H1 (cell line): ENCODE data around the gene AATK. TPM values are rescaled to one million over a fixed set of nuclear protein-coding genes. Genes with fewer than 3 reads are reported as not detected.

Source experiments
- CTCF ChIA-PET: fragments of 300-600 bp; sonication (Branson Sonifier 250); formaldehyde crosslinking; loops from one replicate; lab custom pipeline; 2021; ENCODE audit not compliant: partially characterized antibody; lab: Charles Lee
- POLR2A ChIA-PET: fragments of 300-600 bp; sonication (Branson Sonifier 250); formaldehyde crosslinking; loops from one replicate; lab custom pipeline; 2021; ENCODE audit warnings: inconsistent platforms; ENCODE audit not compliant: partially characterized antibody; lab: Charles Lee
- DNase-seq, 2 experiments: peaks; one replicate each; pipeline versions ENCODE4 v3.0.0 to v3.0.0-alpha.2; 2010 to 2022; ENCODE audit warnings: low spot score in 2 of 2, low read depth in 1 of 2, mixed read lengths in 1 of 2
- FAIRE-seq: peaks from 2 replicates; lab custom pipeline; 2011; peaks lifted over from hg19 to GRCh38; lab: Jason Lieb, UNC
- H2AFZ ChIP-seq: 2 replicates; pipeline ENCODE4 v1.8.1; 2012; ENCODE audit warnings: low read length, inconsistent platforms
- H2AK5ac ChIP-seq: 2 replicates; pipeline ENCODE4 v1.6.1; 2013; ENCODE audit warnings: low read depth, low read length
- H2BK120ac ChIP-seq: replicated peaks from 2 replicates; pipeline ENCODE3; 2013; ENCODE audit warnings: low read depth, low read length, inconsistent platforms
- H2BK12ac ChIP-seq: 2 replicates; pipeline ENCODE4 v1.6.1; 2013; ENCODE audit warnings: low read depth, low read length
- H2BK15ac ChIP-seq: 2 replicates; pipeline ENCODE4 v1.6.1; 2013; ENCODE audit warnings: low read length
- H2BK20ac ChIP-seq: 2 replicates; pipeline ENCODE4 v1.6.1; 2013; ENCODE audit warnings: low read length
- H2BK5ac ChIP-seq: 2 replicates; pipeline ENCODE4 v1.6.1; 2013; ENCODE audit warnings: low read depth, low read length
- H3K14ac ChIP-seq: 2 replicates; pipeline ENCODE4 v1.6.1; 2013; ENCODE audit warnings: inconsistent platforms; ENCODE audit not compliant: insufficient read length
- H3K18ac ChIP-seq: 2 replicates; pipeline ENCODE4 v1.6.1; 2013; ENCODE audit warnings: low read length; ENCODE audit errors: extremely low read depth
- H3K23ac ChIP-seq: 2 replicates; pipeline ENCODE4 v1.6.1; 2013; ENCODE audit warnings: inconsistent platforms; ENCODE audit not compliant: insufficient read length
- H3K23me2 ChIP-seq: 2 replicates; pipeline ENCODE4 v1.6.1; 2013; ENCODE audit warnings: low read depth, low read length
- H3K27ac ChIP-seq: 2 replicates; pipeline ENCODE4 v1.6.1; 2011; ENCODE audit warnings: low read depth, low read length, inconsistent platforms
- H3K27me3 ChIP-seq, 4 experiments: replicated peaks in 1 of 4; 1 replicate in 1 of 4; 2 replicates in 3 of 4; pipeline versions ENCODE4 v1.6.1 to v1.8.1; 2011 to 2013; ENCODE audit warnings: low read length in 3 of 4, mild to moderate bottlenecking in 3 of 4, inconsistent platforms in 2 of 4, mixed read lengths in 2 of 4, moderate library complexity in 1 of 4; ENCODE audit not compliant: control insufficient read depth in 3 of 4, insufficient read depth in 3 of 4; ENCODE audit errors: extremely low read depth in 1 of 4
- H3K36me3 ChIP-seq, 4 experiments: 2 replicates each; pipeline versions ENCODE4 v1.6.1 to v1.8.1; 2011 to 2013; ENCODE audit warnings: mild to moderate bottlenecking in 4 of 4, low read length in 3 of 4, moderate library complexity in 2 of 4, control low read depth in 1 of 4, inconsistent platforms in 1 of 4; ENCODE audit not compliant: insufficient read depth in 4 of 4, control insufficient read depth in 2 of 4
- H3K4ac ChIP-seq: replicated peaks from 2 replicates; pipeline ENCODE3; 2013; ENCODE audit warnings: low read length, low read depth, mixed read lengths, inconsistent platforms; ENCODE audit not compliant: insufficient read length
- H3K4me1 ChIP-seq, 4 experiments: replicated peaks in 1 of 4; 1 replicate in 1 of 4; 2 replicates in 3 of 4; pipeline versions ENCODE4 v1.6.1 to v1.8.1; 2011 to 2013; ENCODE audit warnings: low read length in 3 of 4, inconsistent platforms in 2 of 4, mixed read lengths in 1 of 4; ENCODE audit not compliant: insufficient read depth in 4 of 4, control insufficient read depth in 3 of 4
- H3K4me2 ChIP-seq, 2 experiments: 2 replicates each; pipeline versions ENCODE4 v1.6.1 to v1.8.1; 2011 to 2013; ENCODE audit warnings: low read depth in 2 of 2, low read length in 2 of 2, control low read depth in 1 of 2, inconsistent platforms in 1 of 2, mild to moderate bottlenecking in 1 of 2; ENCODE audit not compliant: insufficient read depth in 1 of 2
- H3K4me3 ChIP-seq, 4 experiments: fragments of 200-600, 300-600 bp in 1 of 4; sonication (generic), shearing (Covaris generic), sonication (Bioruptor Twin) in 1 of 4; 2 replicates each; pipeline versions ENCODE4 v1.5.1 to v1.8.1; 2011 to 2016; ENCODE audit warnings: low read length in 4 of 4, low read depth in 3 of 4, control low read depth in 2 of 4, inconsistent platforms in 2 of 4, mild to moderate bottlenecking in 2 of 4, mixed read lengths in 1 of 4, moderate library complexity in 1 of 4; ENCODE audit not compliant: insufficient read depth in 2 of 4; ENCODE audit errors: extremely low read depth in 1 of 4
- H3K56ac ChIP-seq: replicated peaks from 2 replicates; pipeline ENCODE3; 2013; ENCODE audit warnings: low read depth, mild to moderate bottlenecking, mixed read lengths, low read length, inconsistent platforms; ENCODE audit not compliant: insufficient read length
- H3K79me1 ChIP-seq: 2 replicates; pipeline ENCODE4 v1.6.1; 2013; ENCODE audit warnings: low read depth, low read length, control low read depth
- H3K79me2 ChIP-seq, 2 experiments: 2 replicates each; pipeline versions ENCODE4 v1.6.1 to v1.8.1; 2012 to 2013; ENCODE audit warnings: low read length in 2 of 2, mild to moderate bottlenecking in 2 of 2, inconsistent platforms in 1 of 2; ENCODE audit not compliant: insufficient read depth in 2 of 2, control insufficient read depth in 1 of 2
- H3K9ac ChIP-seq, 4 experiments: replicated peaks in 1 of 4; 1 replicate in 1 of 4; 2 replicates in 3 of 4; pipeline versions ENCODE4 v1.6.1 to v1.8.1; 2011 to 2013; ENCODE audit warnings: low read depth in 3 of 4, low read length in 3 of 4, control low read depth in 2 of 4, mild to moderate bottlenecking in 2 of 4, moderate library complexity in 2 of 4, inconsistent platforms in 1 of 4; ENCODE audit errors: extremely low read depth in 1 of 4
- H3K9me3 ChIP-seq, 2 experiments: 2 replicates each; pipeline versions ENCODE4 v1.6.1 to v1.8.1; 2012 to 2013; ENCODE audit warnings: mild to moderate bottlenecking in 2 of 2, moderate library complexity in 2 of 2, control low read depth in 1 of 2, inconsistent platforms in 1 of 2, low read depth in 1 of 2, low read length in 1 of 2, mixed read lengths in 1 of 2; ENCODE audit not compliant: insufficient read depth in 2 of 2
- H4K20me1 ChIP-seq, 2 experiments: replicated peaks in 1 of 2; 2 replicates each; pipeline versions ENCODE3 to v1.8.1; 2011 to 2013; ENCODE audit warnings: inconsistent platforms in 2 of 2, low read length in 2 of 2, mild to moderate bottlenecking in 1 of 2; ENCODE audit not compliant: insufficient read depth in 2 of 2, control insufficient read depth in 1 of 2
- H4K5ac ChIP-seq: 2 replicates; pipeline ENCODE4 v1.6.1; 2013; ENCODE audit warnings: low read length, low read depth, mixed read lengths, inconsistent platforms; ENCODE audit not compliant: insufficient read length
- H4K8ac ChIP-seq: 2 replicates; pipeline ENCODE4 v1.8.0; 2013; ENCODE audit warnings: mild to moderate bottlenecking, moderate library complexity, low read length, inconsistent platforms; ENCODE audit not compliant: insufficient read depth; ENCODE audit errors: extremely low read depth
- H4K91ac ChIP-seq: replicated peaks from 2 replicates; pipeline ENCODE3; 2013; ENCODE audit warnings: low read length, mixed read lengths, inconsistent platforms; ENCODE audit not compliant: insufficient read length
- ASH2L ChIP-seq: fragments of 200-600, 300-600 bp; sonication (generic); IDR thresholded peaks from one replicate; pipeline ENCODE4 v1.7.1; 2017; ENCODE audit warnings: low read length
- BACH1 ChIP-seq: IDR thresholded peaks from 2 replicates; pipeline ENCODE4 v1.6.1; 2012; ENCODE audit warnings: low read length, improper control_type of control experiment
- CBX8 ChIP-seq: fragments of 300-800, 300-1000 bp; sonication (generic); IDR thresholded peaks from 2 replicates; pipeline ENCODE4 v1.7.1; 2016; ENCODE audit warnings: low read depth, low read length, borderline replicate concordance
- HDAC2 ChIP-seq, 2 experiments: fragments of 300-600 bp in 1 of 2; sonication (generic) in 1 of 2; IDR thresholded peaks; 2 replicates each; pipeline ENCODE4 v1.6.1; 2011 to 2012; ENCODE audit warnings: low read depth in 2 of 2, low read length in 2 of 2, mild to moderate bottlenecking in 2 of 2, moderate library complexity in 2 of 2, borderline replicate concordance in 1 of 2, inconsistent platforms in 1 of 2
- RNF2 ChIP-seq: fragments of 200-900, 300-1000 bp; sonication (generic); IDR thresholded peaks from 2 replicates; pipeline ENCODE4 v1.7.1; 2016; ENCODE audit warnings: borderline replicate concordance, low read depth, mild to moderate bottlenecking, antibody characterized with exemption, low read length; ENCODE audit not compliant: poor library complexity, severe bottlenecking; ENCODE audit errors: missing control alignments
- SP1 ChIP-seq: IDR thresholded peaks from 2 replicates; pipeline ENCODE4 v1.6.1; 2011; ENCODE audit warnings: low read depth, low read length
- TBP ChIP-seq: IDR thresholded peaks from 2 replicates; pipeline ENCODE4 v1.6.1; 2011; ENCODE audit warnings: low read depth, low read length, improper control_type of control experiment
- WGBS, 2 experiments: shearing (Covaris generic) in 1 of 2; methylation state at CpG; one replicate each; pipeline versions ENCODE4 v1.1.6 to v1.1.7; 2013 to 2015; ENCODE audit warnings: low lambda C conversion rate in 2 of 2, mixed read lengths in 2 of 2, inconsistent platforms in 1 of 2, low coverage in 1 of 2, missing lambda C conversion rate in 1 of 2; ENCODE audit not compliant: insufficient replicate concordance in 2 of 2, insufficient coverage in 1 of 2, insufficient read length in 1 of 2; ENCODE audit errors: extremely low coverage in 1 of 2, missing lambda C conversion rate in 1 of 2; 5-methylcytosine and 5-hydroxymethylcytosine counted together
- polyA plus RNA-seq, 7 experiments: library from polyadenylated mRNA; depleted of rRNA in 3 of 7; stranded (reverse) in 5 of 7; unstranded in 2 of 7; fragments of >200 nt in 5 of 7; fragments of 200-250 nt in 2 of 7; gene quantifications; 1 replicate in 5 of 7; 2 replicates in 1 of 7; 4 replicates in 1 of 7; pipeline versions ENCODE4 v1.2.1 to v1.2.3, GENCODE V29; 2011 to 2013; ENCODE audit warnings: missing spikeins in 2 of 7, mixed read lengths in 2 of 7
- total RNA-seq: library from RNA; stranded (reverse); fragmentation: NEBNext Ultra II Directional; extraction: Animal tissue kit (Norgen Biotek cat#: 25700); gene quantifications from 2 replicates; pipeline ENCODE4 v1.2.1, GENCODE V29; 2021
- TF ChIP-seq, protein P1 (sequence below): IDR thresholded peaks from 2 replicates; pipeline ENCODE4 v1.6.1; 2011; ENCODE audit warnings: low read depth, mild to moderate bottlenecking, low read length; ENCODE audit not compliant: insufficient read depth
- TF ChIP-seq, protein P2 (sequence below), 3 experiments: IDR thresholded peaks; 1 replicate in 2 of 3; 2 replicates in 1 of 3; pipeline versions ENCODE4 v1.5.1 to v1.6.1; 2011; ENCODE audit warnings: low read length in 3 of 3, mild to moderate bottlenecking in 3 of 3, inconsistent platforms in 2 of 3, low read depth in 1 of 3, moderate library complexity in 1 of 3; ENCODE audit not compliant: insufficient read depth in 1 of 3; ENCODE audit errors: control extremely low read depth in 1 of 3

The AATK gene
- total and polyA plus RNA-seq, 2 of the 8 experiments (the other 6 are each of a cell fraction or from before 2014, with no cell fraction given): 1.7 to 3.5 TPM

DNA sequence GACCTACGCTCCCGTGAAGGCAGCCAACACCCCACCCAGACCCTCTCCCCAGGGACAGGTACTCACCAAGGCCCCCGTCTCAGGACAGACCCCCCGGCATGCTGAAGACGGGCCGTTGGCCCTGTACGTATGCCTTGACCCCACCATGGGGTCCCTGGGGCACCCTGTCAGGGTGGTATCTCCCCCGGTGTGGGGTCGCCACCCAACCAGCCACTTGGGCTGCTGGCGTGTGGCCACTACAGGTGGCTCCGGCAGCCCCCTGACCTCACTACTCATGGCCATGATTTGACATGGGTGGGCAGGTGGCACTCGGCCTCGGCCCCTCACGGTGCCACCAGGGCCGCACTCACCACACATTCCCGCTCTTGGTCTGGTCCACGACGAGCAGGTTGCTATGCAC, 41.6 kb downstream of the AATK start:
- Histone ChIP-seq H4K20me1 (peaks cover 0 to 3% of the 10 kb centered on the region in 2 experiments), H3K4me2 (no peak overlapping the region), H3K9me3 (no peaks in the 10 kb centered on the region), H3K14ac (no peak overlapping the region), H2BK120ac (no peak overlapping the region), H3K23me2 (peaks cover under 1% of the 10 kb centered on the region; the same call in 1 of the 2 replicates), H3K4me3 (no peak overlapping the region), H3K79me1 (no peaks in the 10 kb centered on the region), H4K91ac (no peak overlapping the region), H3K27ac (no peak overlapping the region), H3K36me3 (no peaks in the 10 kb centered on the region), H4K5ac (no peak overlapping the region), H3K23ac (no peak overlapping the region), H4K8ac (no peak overlapping the region), H2AFZ (no peak overlapping the region), H3K56ac (no peak overlapping the region), H3K27me3 (peaks cover 0 to 11% (median 7%) of the 10 kb centered on the region in 4 experiments; a peak in 3 of 7 replicates), H2BK5ac (no peak overlapping the region), H3K4ac (no peak overlapping the region), H2BK15ac (no peak overlapping the region), H2BK12ac (no peak overlapping the region), H2BK20ac (no peak overlapping the region), H2AK5ac (no peak overlapping the region), H3K18ac (no peak overlapping the region), H3K9ac (no peak overlapping the region), H3K79me2 (no peaks in the 10 kb centered on the region), H3K4me1 (peaks cover 0 to 8% (median 2%) of the 10 kb centered on the region in 4 experiments; a peak in 5 of 7 replicates)
- ChIA-PET POLR2A (no interaction called here), CTCF (interaction anchor here (5.0 kb wide), 1 partner anchor 18 kb away, joined by 24 read pairs; no protein-coding TSS in a partner anchor)
- FAIRE-seq (no peak), DNase-seq (no peak)
- 96% methylated on average over 16 of the region's 18 CpGs; no CpG with 5 or more reads in 1 of the 2 experiments for WGBS, 2 experiments
- TF ChIP-seq TBP: no peak
- TF ChIP-seq, protein P1, sequence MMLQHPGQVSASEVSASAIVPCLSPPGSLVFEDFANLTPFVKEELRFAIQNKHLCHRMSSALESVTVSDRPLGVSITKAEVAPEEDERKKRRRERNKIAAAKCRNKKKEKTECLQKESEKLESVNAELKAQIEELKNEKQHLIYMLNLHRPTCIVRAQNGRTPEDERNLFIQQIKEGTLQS: no peak
- no peak for TF ChIP-seq HDAC2 (IDR thresholded peaks at IDR 0.05; ENCODE audit: borderline replicate concordance in 1 of 2, low read depth in 2 of 2, low read length in 2 of 2)
- no peak for TF ChIP-seq SP1
- no peak for TF ChIP-seq RNF2
- TF ChIP-seq ASH2L: no peak
- TF ChIP-seq CBX8: no peak
- TF ChIP-seq BACH1: no peak
- TF ChIP-seq, protein P2, sequence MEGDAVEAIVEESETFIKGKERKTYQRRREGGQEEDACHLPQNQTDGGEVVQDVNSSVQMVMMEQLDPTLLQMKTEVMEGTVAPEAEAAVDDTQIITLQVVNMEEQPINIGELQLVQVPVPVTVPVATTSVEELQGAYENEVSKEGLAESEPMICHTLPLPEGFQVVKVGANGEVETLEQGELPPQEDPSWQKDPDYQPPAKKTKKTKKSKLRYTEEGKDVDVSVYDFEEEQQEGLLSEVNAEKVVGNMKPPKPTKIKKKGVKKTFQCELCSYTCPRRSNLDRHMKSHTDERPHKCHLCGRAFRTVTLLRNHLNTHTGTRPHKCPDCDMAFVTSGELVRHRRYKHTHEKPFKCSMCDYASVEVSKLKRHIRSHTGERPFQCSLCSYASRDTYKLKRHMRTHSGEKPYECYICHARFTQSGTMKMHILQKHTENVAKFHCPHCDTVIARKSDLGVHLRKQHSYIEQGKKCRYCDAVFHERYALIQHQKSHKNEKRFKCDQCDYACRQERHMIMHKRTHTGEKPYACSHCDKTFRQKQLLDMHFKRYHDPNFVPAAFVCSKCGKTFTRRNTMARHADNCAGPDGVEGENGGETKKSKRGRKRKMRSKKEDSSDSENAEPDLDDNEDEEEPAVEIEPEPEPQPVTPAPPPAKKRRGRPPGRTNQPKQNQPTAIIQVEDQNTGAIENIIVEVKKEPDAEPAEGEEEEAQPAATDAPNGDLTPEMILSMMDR (IDR thresholded peaks at IDR 0.05; ENCODE audit: control extremely low read depth in 1 of 3, insufficient read depth in 1 of 3, low read depth in 1 of 3, low read length in 3 of 3): no peak
